Right forelimb (tissue), 1 donor: ENCODE data around the gene AP5Z1.
"Not testable (repeated sequence)": the region's sequence is repeated elsewhere in the genome, so short reads cannot be mapped to it uniquely, and the experiment has no call there.

Source experiments
- DNase-seq: peaks from one replicate; pipeline ENCODE4 v3.0.0-alpha.2; 2018

Gene AP5Z1

GRCh38 chr7:4789194-4790077 is 14.0 kb downstream of the AP5Z1 start:
- DNase-seq = no peak

GRCh38 chr7:4790078-4790465 is 14.6 kb downstream of the AP5Z1 start:
- DNase-seq = no peak

DNA sequence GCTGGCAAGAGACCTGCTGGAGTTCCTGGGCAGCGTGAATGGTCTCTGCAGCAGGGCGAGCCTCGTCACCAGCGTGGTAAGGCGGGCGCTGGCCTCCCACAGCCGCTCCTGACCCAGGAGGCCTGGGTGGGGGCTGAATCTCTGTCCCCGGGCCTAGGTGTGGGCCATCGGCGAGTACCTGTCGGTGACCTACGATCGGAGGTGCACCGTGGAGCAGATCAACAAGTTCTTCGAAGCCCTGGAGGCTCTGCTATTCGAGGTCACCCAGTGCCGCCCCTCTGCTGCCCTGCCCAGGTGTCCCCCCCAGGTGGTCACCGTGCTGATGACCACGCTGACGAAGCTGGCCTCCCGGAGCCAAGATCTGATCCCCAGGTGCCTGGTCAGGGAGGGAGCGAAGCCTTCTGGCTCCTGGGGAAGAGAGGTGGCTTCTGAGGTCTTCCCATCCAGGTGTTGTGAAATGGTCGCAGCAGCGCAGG is 15.1 kb downstream of the AP5Z1 start:
- DNase-seq = no peak

DNA sequence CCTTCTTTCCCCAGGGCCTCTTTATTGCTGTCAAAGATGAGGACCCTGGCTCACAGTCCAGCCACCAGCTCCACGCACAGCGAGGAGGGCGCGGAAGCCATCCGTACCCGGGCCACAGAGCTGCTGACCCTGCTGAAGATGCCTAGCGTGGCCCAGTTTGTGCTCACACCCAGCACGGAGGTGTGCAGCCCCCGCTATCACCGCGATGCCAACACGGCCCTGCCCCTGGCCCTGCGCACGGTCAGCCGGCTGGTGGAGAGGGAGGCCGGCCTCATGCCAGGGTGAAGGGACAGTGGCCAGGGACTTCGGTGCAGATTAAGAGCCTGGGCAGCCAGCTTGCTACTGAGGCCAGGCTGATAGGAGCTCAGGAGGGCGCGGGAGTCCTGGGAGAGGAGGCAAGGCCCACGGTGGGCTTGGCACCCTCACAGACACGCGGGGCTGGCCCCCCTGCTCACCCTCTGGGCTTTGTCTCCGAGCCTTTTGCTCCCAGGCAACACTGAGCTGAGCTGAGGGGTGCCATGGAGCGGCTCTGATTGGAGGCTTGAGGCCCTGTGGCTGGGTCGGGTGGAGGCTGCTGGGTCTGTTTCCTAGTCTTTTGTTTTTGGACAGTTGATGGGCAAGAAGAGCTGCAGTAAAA is 15.8 kb downstream of the AP5Z1 start:
- DNase-seq = no peak

DNA sequence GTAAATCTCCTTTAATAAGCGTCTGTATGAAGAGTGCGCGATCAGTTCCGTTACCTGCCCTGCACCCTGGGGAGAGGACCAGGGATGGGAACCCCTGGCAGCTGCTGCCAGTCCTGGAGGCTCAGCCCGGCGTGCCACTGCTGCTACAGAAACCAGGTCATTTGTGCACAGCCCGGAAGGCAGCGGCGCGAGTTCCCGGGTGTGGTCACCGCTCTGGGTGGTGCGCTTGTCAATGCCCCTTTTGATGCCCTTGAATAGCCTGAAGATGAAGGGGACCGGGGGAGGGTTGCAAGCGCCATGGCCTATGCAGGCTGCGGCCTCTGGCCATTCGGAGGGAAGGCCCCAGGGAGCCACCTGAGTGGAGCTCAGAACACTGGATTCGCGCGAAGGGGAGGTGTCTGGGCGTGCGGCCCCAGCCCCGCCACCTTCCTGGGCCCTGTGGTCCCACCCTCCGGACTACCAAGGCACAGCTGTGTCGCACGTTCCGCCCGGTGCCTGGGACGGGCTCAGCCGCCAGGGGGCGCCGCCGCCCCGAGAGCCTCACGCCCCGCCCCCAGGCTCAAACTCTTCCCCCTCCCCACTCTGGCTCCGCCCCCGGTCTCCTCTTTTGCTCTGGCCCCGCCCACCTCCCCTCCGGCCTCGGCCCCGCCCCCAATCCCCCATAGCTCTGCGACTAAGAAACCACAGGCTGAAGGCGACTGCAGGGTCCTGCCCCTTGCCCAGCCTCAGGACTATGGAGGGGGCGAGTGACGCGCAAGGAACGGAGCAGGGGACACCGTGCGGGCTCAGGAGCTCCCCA is 16.5 kb downstream of the AP5Z1 start:
- peak; percentile 89 for DNase-seq

DNA sequence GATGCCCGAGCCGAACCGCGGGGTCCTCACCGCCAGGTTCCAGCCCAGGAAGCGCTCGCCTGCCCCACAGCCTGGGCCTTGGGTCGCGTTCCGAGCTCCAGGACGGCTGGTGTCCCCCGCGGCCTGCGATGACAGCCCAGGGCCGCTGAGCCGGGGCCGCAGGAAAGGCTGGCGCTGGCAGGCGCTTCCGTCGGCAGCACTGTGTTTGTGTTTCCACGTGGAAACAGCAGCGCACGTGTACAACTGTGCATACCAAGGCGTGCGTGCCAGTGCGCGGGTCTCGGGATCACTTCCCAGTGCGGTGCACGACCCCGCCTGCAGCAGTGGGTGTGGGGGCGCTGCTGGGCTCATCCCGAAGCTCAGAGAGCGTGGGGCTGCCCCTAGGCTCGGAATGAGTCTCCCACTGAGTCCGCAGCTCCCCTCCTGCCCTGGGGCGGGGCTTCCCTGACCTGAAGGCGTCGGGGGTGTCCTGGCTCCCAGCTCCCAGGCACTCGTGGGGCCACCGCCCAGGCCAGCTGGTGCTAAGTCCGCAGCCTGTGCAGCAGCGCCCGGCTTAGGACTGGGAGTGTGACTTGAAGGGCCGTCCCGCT is 17.2 kb downstream of the AP5Z1 start:
- DNase-seq = no peak

- DNase-seq = not testable (repeated sequence)
These were observed 18.1 kb downstream of the AP5Z1 start for GRCh38 chr7:4793385-4793993.

DNA sequence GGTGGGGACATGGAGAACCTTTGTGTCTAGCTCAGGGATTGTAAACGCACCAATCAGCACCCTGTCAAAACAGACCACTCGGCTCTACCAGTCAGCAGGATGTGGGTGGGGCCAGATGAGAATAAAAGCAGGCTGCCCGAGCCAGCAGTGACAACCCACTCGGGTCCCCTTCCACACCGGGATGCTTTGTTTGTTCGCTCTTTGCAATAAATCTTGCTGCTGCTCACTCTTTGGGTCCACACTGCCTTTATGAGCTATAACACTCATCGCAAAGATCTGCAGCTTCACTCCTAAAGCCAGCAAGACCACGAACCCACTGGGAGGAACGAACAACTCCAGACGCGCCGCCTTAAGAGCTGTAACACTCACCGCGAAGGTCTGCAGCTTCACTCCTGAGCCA is 18.7 kb downstream of the AP5Z1 start:
- not testable (repeated sequence) for DNase-seq

- no peak for DNase-seq
These were observed 19.3 kb downstream of the AP5Z1 start for GRCh38 chr7:4794591-4795350.

GRCh38 chr7:4796453-4796852 is 21.0 kb downstream of the AP5Z1 start:
- no peak for DNase-seq

DNA sequence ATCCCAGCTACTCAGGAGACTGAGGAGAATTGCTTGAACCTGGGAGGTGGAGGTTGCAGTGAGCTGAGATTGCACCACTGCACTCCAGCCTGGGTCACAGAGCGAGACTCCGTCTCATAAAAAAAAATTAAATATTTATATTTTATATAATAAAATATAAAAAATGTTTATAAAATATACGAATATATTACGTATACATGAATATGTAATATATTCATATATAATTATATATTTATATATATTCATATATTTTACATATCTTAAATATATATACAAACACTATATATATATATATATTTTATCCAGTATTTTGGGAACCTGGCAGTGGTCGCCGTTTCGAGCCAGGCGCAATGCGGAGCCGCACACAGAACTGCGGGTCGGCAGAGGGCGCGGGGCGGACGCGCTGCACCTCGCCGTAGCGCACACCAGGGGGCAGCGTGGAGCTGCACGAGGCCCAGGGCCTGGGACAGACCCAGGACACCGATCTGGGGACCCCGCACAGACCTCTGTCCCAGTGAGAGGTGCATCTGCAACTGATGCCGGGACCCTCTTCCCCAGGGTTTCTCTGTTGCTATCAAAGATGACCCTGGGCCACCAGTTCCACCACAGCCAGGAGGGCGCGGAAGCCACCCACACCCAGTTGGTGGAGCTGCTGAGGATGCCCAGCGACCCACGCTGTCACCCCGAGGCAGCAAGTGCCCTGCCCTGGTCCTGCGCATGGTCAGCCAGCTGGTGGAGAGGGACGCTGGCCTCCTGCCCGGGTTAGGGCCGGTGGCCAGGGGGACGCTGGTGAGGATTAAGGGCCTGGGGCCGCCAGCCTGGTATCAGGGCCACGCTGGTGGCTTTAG is 22.7 kb downstream of the AP5Z1 start:
- peak; percentile 66 for DNase-seq

GRCh38 chr7:4798706-4799235 is 23.3 kb downstream of the AP5Z1 start:
- no peak for DNase-seq

DNA sequence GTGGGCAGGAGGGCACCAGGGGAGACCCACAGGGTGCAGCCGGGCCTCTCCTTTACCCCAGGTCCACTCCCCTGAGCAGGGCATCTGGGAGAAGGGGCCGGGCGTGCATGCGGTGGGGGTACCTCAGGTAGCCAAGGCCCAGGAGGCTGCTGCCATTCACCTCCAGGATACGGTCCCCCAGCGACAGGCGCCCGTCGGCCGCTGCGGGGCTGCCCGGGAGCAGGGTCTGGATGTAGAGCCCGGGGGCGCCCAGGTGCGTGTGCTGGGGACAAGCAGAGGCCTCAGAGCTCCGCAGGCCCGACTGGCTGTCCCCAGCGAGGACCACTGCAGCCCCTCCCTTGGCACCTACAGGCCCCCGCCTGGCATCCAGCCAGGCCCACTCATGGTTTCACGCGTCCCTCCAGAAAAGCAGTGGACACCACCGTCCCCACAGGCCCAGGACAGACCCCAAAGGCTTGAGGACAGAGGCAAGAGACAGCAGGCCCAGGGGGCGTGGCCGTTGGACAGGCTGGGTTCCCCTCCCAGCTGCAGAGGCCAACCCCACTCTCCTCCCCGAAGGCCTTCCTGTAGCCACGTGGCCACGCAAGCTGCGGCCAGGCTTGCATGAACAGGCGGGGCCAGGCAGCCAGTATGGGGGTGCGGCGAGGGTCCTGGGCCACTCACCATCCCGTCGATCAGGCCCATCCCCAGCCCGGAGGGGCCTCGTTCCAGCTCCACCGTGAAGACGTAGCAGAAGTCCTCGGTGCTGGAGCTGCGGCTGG is 24.3 kb downstream of the AP5Z1 start:
- DNase-seq = no peak

DNA sequence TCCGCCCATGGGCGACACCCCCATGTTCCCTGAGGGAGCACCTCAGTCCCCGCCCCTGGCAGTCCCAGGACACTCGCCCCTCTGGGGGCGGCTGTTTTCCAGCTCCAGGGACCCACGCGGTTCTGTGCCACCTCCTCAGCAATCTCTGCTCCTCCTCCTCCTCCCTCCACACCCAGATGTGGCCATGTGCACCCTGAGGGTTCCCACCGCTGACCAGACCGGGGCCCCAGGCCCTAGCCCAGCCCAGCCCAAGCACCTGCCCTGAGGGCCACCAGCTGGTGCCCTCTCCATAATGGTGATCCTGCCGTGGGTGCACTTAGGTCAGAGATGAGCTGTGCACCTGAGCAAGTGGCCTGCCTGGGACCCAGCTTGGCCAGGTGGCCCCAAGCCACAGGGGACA is 25.1 kb downstream of the AP5Z1 start:
- no peak for DNase-seq

DNA sequence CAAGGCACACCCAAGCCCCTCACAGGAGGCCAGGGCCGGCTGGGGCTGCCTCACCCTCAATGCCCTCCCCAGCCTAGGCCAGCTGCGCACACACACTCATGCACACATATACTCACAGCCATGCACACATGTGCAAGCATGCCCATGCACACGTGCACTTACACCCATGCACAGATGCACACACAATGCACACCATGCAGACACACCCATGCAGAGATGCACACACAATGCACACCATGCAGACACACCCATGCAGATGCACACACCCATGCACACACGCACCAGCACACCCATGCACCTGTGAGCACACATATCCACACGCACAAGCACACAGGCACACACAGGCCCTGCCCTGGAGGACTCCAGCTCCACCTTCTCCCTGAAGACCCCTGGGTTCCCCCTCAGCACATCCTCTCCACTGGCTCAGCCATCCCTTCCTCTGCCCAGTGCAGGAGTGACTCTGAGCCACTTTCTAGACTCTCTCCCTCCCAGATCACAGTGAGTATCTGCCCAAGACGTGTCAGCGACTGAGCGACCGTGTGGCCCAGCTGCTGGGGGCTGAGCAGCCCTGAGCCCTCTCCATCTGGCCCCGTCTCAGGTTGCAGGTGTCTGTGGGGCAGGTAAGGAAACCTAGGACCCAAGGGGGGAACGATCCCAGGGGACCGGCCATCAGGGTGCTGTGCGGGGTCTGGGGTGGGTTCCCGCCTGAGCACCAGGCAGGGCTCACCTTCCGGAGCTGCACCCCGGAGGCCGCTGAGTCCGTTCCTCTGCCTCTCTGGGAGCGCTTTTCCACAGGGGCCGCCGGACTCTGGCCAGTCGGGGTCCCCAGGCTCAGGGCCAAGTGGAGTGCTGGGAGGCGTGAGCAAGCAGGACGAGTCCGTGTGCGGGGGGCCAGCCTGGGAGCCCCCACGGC is 25.8 kb downstream of the AP5Z1 start:
- DNase-seq = no peak

DNA sequence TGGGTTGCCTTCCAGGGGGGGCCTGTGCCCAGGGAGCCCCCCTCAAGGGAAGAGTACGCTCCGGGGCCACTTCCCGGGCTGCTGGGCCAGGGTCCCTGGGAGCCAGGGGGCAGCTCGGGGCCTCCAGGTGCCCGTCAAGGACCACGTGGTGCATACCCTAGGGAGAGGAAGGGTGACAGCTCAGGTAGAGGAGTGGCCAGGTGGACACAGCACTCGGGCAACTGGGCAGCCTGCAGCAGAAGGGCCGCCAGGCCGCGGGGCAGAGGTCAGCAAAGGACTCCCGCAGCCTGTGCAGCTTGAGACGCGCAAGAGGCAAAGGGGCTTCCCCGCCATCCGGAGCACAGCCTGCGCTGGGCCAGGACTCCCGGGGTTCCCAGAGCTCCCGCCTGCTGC is 26.4 kb downstream of the AP5Z1 start:
- no peak for DNase-seq

GRCh38 chr7:4802577-4802976 is 27.2 kb downstream of the AP5Z1 start:
- not testable (repeated sequence) for DNase-seq

DNA sequence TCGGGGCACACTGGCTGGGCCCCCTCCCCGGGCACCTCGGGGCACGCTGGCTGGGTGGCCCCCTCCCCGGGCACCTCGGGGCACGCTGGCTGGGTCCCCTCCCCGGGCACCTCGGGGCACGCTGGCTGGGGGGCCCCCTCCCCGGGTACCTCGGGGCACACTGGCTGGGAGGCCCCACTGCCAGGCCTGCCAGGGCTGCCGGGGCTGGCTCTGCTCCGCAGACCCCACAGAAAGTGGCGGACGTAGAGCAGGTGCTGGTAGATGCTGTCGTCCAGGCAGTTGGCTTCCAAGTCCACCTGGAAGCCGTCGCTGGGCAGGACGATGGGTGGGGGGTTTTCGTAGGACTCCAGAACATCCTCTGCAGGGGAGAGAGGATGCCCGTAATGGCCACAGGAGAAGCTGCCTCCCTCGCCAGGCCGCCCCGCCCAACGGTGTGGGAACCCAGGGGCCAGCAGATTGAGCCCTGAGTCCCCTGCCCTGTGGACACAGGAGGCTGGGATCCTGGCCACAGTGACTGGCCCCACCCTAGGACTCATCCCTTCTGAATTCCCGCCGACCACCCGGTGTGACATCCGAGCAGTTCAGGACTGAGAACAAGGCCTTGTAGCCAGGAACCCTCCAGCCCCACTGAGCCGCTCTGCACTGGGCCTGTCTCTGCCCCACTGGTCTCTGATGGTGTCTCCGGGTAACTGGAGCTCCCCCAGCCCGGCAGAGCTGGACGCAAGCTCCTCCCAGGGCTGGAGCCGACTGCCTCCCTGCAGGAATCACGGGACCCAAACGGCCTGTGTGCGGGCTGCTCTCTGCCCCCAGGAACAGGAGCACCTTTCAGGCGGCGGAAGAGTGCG is 28.2 kb downstream of the AP5Z1 start:
- no peak for DNase-seq
